ENCODE measurements around the gene IRS2.
"Not testable (repeated sequence)": the region's sequence is repeated elsewhere in the genome, so short reads cannot be mapped to it uniquely, and the experiment has no call there.

IRS2 gene

GRCh38 chr13:109751477-109751876 is 34.9 kb downstream of the IRS2 start:
- no peak for DNase-seq (ENCODE audit: low spot score)

GRCh38 chr13:109750221-109750775 is 36.1 kb downstream of the IRS2 start:
- DNase-seq (ENCODE audit: low spot score), result no peak

- no peak for DNase-seq (ENCODE audit: low spot score)
Measured at GRCh38 chr13:109749365-109749764, 37.0 kb downstream of the IRS2 start.

- no peak for DNase-seq (ENCODE audit: low spot score)
Measured at GRCh38 chr13:109748677-109749076, 37.7 kb downstream of the IRS2 start.

GRCh38 chr13:109747524-109747923 is 38.9 kb downstream of the IRS2 start:
- no peak for DNase-seq (ENCODE audit: low spot score)

GRCh38 chr13:109746364-109746763 is 40.0 kb downstream of the IRS2 start:
- no peak for DNase-seq (ENCODE audit: low spot score)

GRCh38 chr13:109745702-109746101 is 40.7 kb downstream of the IRS2 start:
- no peak for DNase-seq (ENCODE audit: low spot score)

- DNase-seq (ENCODE audit: low spot score), result no peak
Measured at GRCh38 chr13:109745060-109745459, 41.3 kb downstream of the IRS2 start.

- no peak for DNase-seq (ENCODE audit: low spot score)
Measured at GRCh38 chr13:109744512-109745051, 41.8 kb downstream of the IRS2 start.

- DNase-seq (ENCODE audit: low spot score), result no peak
Measured at GRCh38 chr13:109743706-109744453, 42.5 kb downstream of the IRS2 start.

GRCh38 chr13:109741966-109742365 is 44.4 kb downstream of the IRS2 start:
- DNase-seq (ENCODE audit: low spot score), result no peak

- DNase-seq (ENCODE audit: low spot score), result no peak
Measured at GRCh38 chr13:109740721-109741120, 45.7 kb downstream of the IRS2 start.

- DNase-seq (ENCODE audit: low spot score), result no peak
Measured at GRCh38 chr13:109740121-109740520, 46.3 kb downstream of the IRS2 start.

GRCh38 chr13:109738298-109738746 is 48.1 kb downstream of the IRS2 start:
- DNase-seq (ENCODE audit: low spot score), result no peak

GRCh38 chr13:109737606-109738005 is 48.8 kb downstream of the IRS2 start:
- DNase-seq (ENCODE audit: low spot score), result no peak

GRCh38 chr13:109737046-109737573 is 49.3 kb downstream of the IRS2 start:
- no peak for DNase-seq (ENCODE audit: low spot score)

- no peak for DNase-seq (ENCODE audit: low spot score)
Measured at GRCh38 chr13:109735436-109735966, 50.9 kb downstream of the IRS2 start.

- no peak for DNase-seq (ENCODE audit: low spot score)
Measured at GRCh38 chr13:109734002-109734785, 52.2 kb downstream of the IRS2 start.

GRCh38 chr13:109733550-109733949 is 52.8 kb downstream of the IRS2 start:
- DNase-seq (ENCODE audit: low spot score), result no peak

- DNase-seq (ENCODE audit: low spot score), result not testable (repeated sequence)
Measured at GRCh38 chr13:109732470-109733170, 53.8 kb downstream of the IRS2 start.

- no peak for DNase-seq (ENCODE audit: low spot score)
Measured at GRCh38 chr13:109730812-109731335, 55.5 kb downstream of the IRS2 start.
